Activated T-cell treated with anti-CD3 and anti-CD28 coated beads, Interleukin-2, amount 50 U/mL, for 1 hour (primary cell): ENCODE measurements around the gene KDM4F.

Experiments used
- DNase-seq: peaks from one replicate; pipeline ENCODE4 v3.0.0-alpha.2; 2020

KDM4F gene

GRCh38 chr11:95066716-95067038 is 17.5 kb downstream of the KDM4F start, which contains the start of gene SRSF8:
TSS of gene SRSF8 (plus strand) at chr11:95066919. CDS start at chr11:95067227, 308 bp downstream.
- DNase-seq: no peak

- peak; percentile 78 for DNase-seq
Observed at GRCh38 chr11:95067039-95067840, 18.0 kb downstream of the KDM4F start.

- no peak for DNase-seq
Observed at GRCh38 chr11:95067841-95068219, 18.6 kb downstream of the KDM4F start.

- DNase-seq: peak; percentile 50
Observed at GRCh38 chr11:95068549-95068948, 19.3 kb downstream of the KDM4F start.

GRCh38 chr11:95070471-95070870 is 21.2 kb downstream of the KDM4F start:
- DNase-seq: no peak

- DNase-seq: no peak
Observed at GRCh38 chr11:95072948-95073347, 23.7 kb downstream of the KDM4F start.

- DNase-seq: no peak
Observed at GRCh38 chr11:95074792-95075563, 25.8 kb downstream of the KDM4F start.

GRCh38 chr11:95076416-95076815 is 27.2 kb downstream of the KDM4F start:
- no peak for DNase-seq

GRCh38 chr11:95076981-95077380 is 27.8 kb downstream of the KDM4F start:
- DNase-seq: no peak

- DNase-seq: no peak
Observed at GRCh38 chr11:95078526-95078925, 29.3 kb downstream of the KDM4F start.

- DNase-seq: no peak
Observed at GRCh38 chr11:95081010-95081409, 31.8 kb downstream of the KDM4F start.

- no peak for DNase-seq
Observed at GRCh38 chr11:95081412-95081811, 32.2 kb downstream of the KDM4F start.

- no peak for DNase-seq
Observed at GRCh38 chr11:95082576-95083001, 33.4 kb downstream of the KDM4F start.

GRCh38 chr11:95084509-95084908 is 35.3 kb downstream of the KDM4F start:
- DNase-seq: no peak

- no peak for DNase-seq
Observed at GRCh38 chr11:95085117-95085816, 36.0 kb downstream of the KDM4F start.

GRCh38 chr11:95086151-95086550 is 36.9 kb downstream of the KDM4F start:
- DNase-seq: no peak

- DNase-seq: no peak
Observed at GRCh38 chr11:95086836-95087570, 37.8 kb downstream of the KDM4F start.

- DNase-seq: no peak
Observed at GRCh38 chr11:95088946-95089619, 39.9 kb downstream of the KDM4F start.

- DNase-seq: peak; percentile 89
Observed at GRCh38 chr11:95089620-95090542, 40.7 kb downstream of the KDM4F start, which contains the start of gene ENDOD1. TSS of gene ENDOD1 (plus strand) at chr11:95089846. CDS start at chr11:95089928, 82 bp downstream.

- no peak for DNase-seq
Observed at GRCh38 chr11:95091663-95092180, 42.5 kb downstream of the KDM4F start.
